Measurements from ENCODE around the gene LRRTM4.
"Not testable (repeated sequence)": the region's sequence is repeated elsewhere in the genome, so short reads cannot be mapped to it uniquely, and the experiment has no call there.

LRRTM4 gene

DNA sequence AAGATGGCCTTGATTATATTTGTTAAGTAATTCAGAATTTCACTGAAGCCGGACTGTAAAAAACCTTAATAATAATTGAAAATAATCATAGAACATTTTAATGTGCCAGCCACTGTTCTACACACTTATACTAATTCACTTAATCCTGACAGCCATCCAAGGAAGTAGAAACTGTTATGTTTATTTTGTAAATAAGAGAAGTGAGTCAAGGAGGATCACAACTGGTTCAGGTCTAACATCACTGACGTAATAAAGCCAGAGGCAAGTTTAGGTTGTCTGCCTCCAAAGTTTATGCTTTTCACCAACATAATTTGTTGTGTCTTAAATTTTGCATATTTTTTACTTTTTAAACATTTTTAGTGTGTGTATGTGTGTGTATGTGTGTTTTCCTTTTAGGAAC is 436.1 kb downstream of the LRRTM4 start:
- no peak for DNase-seq (ENCODE audit: low read depth in 2 of 2)

DNA sequence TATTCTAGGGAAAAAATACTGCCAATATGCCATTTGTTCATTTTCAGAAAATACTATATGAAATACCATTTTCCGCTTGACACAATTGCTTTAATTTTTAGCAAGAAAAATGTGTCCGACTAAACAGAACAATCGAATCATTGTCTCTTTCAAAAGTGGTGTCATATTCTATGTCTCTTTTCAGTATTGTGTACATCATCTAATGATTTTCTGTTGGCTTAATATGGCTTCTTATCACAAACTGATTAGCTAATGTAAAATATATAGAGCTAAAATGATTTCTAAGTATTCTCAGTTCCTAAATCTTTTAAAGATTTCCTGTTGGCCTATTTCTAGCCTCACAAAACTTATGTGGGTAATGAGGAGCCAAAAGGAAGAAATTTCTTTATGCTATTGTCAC is 436.6 kb downstream of the LRRTM4 start:
- no peak for DNase-seq (ENCODE audit: low read depth in 2 of 2)

DNA sequence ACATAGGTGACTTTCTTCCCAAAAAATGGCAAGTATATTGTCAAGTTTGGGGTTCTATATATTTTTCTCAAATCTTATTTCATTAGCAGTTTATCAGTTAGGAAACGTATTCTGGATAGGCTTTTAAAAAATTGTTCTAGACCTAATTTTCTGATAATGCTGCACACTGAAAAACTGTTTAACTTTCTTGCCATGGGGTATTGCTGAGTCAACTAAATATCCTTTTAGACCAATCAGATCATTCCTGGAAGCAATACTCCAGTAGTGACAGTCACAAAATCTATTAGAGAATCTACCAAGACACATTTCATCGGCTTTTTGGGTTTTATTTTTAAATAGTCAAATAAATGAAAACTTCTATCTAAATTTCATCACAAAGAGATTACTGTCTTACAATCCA is 440.6 kb downstream of the LRRTM4 start:
- DNase-seq (ENCODE audit: low read depth in 2 of 2) = no peak

DNA sequence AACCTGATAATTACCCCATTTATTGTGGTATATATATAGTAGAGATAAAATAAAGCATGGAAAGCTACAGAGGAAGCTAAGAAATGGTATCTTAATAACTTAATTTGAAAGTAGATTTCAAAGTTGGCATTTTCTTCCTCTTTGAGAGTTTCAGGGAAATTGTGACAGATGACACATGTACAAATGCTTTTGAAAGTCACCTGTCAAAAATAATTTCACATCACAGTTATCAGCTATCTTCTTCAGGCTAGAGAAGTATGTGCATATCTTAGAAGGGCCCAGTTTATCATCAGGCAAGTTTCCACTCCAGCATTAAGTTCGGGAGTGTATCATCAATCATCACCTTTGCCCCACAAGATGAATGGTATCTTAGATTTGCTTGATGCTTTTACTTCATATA is 457.9 kb downstream of the LRRTM4 start:
- no peak for DNase-seq (ENCODE audit: low read depth in 2 of 2)

DNA sequence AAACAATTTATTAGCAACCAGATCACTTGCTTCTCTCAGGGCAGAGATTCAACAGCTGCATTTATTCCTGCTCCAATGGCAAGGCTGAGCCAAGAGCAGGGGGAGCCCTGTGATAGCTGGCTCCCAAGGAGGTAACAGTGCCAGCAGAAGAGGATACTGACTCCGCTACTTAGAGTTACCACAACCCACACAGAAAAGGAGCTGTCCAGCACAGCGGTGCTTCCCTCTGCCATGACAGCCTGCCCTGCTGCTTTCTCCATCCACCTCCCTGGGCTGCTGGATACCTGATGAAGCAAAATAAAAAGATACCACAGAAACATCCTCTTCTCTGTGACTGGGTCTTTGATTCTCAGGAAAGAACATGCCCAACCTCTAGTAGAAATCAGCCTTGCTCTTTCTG is 467.2 kb downstream of the LRRTM4 start:
- DNase-seq (ENCODE audit: low read depth in 2 of 2) = no peak

DNA sequence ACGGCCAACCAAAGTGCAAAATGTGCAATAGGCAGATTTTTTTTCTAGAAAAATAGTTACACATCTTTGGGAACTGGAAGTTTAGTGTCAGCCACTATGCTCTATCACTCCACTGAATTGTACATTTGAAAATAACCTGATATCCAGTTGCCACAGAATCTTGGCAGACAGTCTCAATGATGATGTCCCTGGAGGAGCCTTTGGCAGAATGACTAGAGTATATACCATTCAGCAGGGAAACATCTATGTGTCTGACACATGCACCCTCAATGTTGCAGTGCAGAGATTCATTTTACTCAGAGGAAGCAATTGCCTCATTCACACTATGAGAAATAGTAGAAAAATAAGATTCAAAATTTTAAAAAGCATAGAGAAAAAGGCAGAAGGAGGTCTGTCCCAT is 475.8 kb downstream of the LRRTM4 start:
- no peak for DNase-seq (ENCODE audit: low read depth in 2 of 2)

DNA sequence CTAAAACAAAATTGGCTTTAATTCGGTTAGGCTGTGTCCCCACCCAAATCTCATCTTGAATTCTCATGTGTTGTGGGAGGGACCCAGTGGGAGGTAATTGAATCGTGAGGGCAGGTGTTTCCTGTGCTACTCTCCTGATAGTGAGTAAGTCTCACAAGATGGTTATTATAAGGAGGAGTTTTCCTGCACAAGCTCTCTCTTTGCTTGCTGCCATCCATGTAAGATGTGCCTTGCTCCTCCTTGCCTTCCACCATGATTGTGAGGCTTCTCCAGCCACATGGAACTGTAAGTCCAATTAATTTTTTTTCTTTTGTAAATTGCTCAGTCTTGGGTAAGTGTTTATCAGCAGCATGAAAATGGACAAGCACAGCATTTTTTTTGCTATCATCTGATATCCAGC is 476.7 kb downstream of the LRRTM4 start:
- not testable (repeated sequence) for DNase-seq (ENCODE audit: low read depth in 2 of 2)

DNA sequence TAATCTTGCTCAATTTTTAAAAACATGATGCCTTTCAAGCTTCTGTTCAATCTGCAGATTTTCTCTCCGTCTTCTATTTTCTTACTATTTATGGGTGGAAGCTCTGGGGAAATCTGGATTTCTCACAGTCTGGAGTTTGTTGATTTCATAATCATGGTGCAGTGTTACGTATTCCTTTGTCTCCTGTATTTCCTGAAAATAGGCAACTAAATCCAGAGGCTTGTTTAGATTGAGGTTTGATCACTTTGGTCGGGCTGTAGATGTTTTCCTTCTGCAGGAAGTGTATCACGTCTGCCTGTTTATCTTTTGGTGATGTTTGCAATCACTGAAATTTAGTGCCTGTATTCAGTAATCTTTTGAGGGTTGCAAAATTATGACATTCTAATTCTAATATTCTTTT is 487.7 kb downstream of the LRRTM4 start:
- DNase-seq (ENCODE audit: low read depth in 2 of 2) = no peak

DNA sequence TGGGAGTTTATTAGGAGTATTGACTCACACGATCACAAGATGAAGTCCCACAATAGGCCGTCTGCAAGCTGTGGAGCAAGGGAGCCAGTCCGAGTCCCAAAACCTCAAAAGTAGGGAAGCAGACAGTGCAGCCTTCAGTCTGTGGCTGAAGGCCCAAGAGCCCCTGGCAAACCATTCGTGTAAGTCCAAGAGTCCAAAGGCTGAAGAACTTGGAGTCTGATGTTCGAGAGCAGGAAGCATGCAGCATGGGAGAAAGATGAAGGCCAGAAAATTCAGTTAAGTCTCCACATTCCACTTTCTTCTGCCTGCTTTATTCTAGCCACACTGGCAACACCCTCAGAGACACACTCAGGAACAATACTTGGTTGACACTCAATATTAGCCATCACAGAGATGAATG is 492.9 kb downstream of the LRRTM4 start:
- DNase-seq (ENCODE audit: low read depth in 2 of 2) = not testable (repeated sequence)

DNA sequence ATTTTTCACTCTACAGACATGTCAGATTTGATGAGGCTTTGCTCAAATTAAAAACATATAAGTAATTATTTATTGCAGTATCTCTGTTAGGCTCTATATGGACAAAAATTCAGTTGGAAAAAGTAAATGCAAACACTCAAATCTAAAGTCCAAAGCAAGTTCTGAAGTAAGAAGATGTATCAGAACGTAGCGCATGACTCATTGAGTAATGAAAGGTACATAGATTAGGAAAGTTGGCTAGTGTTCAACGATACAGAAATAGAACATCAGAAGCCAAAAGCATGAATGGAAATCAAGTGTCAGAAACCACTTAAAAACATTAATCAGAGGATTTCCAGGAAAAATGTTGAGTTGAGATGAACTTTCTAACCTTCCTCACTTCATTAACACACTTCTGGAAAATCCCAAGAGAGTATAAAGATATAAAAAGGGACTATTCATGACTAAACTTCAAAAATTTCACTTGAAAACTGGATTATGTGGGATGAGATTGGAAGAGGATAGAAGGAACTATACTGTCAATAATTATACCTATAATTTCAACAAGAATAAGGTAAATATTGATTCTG is 494.1 kb downstream of the LRRTM4 start:
- DNase-seq (ENCODE audit: low read depth in 2 of 2) = no peak

DNA sequence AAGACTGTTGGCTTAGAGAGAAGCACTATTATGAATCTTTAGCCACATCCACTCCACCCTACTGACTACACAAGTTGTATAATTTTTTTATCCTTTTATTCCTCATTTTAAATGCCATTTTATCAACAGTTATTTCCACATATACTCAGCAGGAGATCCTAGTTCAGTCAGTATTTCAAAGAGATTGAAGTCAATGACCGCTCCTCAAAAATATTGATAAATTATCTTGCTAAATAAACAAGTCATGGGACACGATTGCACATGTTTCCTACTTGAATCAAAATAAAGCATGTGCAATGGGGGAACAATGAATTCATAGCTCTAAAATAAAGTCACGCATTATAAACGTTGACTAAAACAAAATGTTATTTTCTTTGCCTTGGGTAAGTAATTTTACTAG is 496.5 kb downstream of the LRRTM4 start:
- no peak for DNase-seq (ENCODE audit: low read depth in 2 of 2)

DNA sequence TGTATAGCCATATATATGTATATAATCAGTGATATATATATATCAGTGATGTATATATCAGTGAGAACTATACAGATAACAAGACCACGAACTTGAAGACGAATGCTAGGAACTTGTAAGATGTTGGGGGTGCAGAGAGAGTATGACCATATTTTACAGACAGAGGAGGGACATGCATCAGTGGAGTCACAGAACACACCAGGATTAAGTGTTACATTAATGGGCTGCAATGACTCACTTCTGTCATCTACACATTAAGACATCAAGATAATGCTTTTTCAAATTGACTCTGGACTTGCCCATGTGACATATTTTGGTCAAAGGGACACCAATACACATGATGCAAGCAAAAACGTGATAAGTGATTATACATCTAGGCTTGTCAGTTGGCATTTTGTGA is 501.0 kb downstream of the LRRTM4 start:
- no peak for DNase-seq (ENCODE audit: low read depth in 2 of 2)

DNA sequence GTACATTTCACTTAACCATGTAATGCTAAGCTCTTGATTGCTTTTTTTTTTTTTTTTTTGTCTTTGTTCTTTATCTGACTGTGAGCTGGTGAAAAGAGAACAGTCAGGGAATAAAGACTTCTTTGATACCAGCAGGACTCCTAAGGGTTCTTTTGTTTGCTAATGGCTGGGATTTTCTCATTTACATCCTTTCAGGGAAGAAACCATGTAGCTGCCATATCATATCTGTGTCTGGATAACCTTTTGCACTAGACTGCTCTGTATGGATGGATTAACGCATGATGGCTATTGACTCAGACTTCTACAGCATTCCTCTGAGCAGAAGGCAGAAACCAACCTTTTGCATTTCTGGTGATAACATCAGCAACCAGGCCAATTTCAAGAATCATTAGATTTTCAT is 504.0 kb downstream of the LRRTM4 start:
- DNase-seq (ENCODE audit: low read depth in 2 of 2) = no peak

DNA sequence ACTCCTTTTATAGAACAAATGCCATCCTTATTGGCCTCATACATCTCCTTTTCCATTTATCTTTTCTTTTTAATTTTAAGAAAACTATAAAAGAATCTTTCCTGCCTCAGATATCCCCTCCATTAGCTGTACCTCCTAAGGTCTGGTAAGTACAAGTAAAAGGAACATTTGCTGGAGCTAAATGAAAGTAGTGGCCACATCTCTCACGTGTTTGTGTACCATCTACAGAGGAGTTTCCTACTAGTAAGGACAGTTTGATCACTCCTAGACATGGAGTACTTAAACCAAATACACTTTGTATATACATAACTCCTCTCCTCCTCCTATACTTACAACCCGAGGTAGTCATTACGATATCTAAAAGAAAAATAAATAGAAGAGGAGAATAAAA is 504.8 kb downstream of the LRRTM4 start:
- DNase-seq (ENCODE audit: low read depth in 2 of 2) = no peak

DNA sequence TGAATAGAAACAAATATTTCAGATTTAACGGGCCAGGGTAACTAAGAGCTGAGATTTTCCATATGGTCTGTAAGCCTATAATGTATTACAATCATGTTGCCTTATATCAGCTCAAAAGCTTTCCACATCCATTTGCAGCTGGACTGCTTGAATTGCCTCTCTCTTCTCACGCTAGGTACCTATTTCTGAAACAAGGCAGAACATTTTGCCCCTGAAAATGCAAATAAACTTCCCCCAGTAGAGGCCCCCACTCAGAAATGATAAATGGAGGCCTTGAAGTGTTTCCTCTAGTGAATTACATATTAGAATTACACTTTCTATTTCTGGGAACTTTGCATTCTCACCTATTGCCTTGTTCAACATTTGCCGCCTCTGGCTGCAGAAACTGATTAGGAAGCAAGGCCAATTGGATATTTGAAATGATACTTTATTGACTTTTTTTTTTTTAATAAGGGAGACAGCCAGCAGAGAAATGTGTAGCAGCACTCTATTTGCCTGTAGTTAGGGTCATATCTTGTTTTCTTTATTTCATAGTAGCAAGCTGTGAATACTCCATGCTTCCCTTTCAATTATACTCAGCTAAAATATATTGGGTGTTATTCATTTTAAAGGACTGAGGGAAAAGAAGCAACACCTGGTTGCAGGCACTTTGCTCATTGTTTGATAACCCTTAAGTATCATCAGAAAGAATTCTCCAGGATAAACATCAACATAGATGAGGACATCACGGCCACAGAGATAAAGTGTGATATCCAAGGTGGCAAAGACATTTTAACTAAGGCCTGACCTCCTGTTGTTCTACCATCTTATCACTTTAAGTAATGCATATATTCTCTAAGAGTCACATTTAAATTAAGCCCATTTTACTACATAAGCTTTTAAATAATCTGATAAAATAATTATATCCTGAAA is 505.5 kb downstream of the LRRTM4 start:
- DNase-seq (ENCODE audit: low read depth in 2 of 2) = no peak

DNA sequence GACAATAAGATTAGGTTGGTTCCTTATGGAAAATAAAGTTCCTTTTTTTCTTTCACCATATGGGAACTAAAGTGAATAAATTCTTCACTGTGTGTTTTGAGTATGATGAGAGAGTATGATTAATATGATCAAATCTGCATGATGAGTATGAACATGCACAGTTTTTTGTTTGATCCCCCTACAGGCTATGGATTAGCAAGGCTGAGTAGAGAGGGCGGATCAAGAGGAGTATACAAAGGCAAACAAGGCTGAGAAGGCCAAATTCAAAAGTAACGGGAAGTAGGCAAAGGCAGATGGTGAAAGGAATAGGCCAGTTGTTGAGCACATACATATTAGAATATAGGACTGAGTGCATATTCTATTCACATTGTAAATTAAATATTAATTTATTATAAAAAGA is 508.2 kb downstream of the LRRTM4 start:
- no peak for DNase-seq (ENCODE audit: low read depth in 2 of 2)

DNA sequence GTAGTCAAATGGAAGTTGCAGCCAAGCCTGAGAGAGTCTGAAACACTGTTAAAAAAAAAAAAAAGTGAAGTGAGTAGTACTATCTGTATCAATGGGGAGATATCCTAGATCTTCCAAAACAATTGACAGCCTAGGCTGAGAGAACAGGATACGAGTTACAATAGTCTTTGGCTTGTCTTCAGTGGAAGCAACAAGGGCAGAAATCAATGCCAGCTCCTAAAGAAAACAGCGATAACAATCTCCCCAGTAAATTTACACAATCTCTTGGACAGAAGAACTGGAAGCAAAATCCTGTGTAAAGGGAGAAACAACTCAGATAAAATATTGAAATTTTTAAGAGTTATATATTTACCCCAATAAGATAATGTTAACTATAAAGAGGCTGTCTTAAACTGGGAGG is 508.7 kb downstream of the LRRTM4 start:
- no peak for DNase-seq (ENCODE audit: low read depth in 2 of 2)

DNA sequence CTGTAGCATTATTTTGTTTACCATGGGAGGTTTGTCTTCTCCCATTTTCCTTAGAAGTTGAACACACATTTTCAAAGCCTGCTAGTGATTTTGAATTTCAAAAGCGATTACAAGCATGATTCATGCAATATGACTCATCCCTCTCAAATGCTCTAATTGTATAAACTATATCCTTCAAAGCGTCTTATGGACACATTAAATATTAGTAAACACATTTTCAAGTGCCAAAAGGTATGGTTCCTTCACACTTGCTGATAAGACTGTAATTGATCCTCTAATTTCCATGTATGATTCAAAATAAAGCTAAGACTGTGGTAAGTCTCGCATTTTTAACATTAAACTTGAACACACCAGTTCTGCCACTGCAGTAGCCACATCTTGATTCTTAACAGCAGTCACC is 512.9 kb downstream of the LRRTM4 start:
- DNase-seq (ENCODE audit: low read depth in 2 of 2) = no peak

DNA sequence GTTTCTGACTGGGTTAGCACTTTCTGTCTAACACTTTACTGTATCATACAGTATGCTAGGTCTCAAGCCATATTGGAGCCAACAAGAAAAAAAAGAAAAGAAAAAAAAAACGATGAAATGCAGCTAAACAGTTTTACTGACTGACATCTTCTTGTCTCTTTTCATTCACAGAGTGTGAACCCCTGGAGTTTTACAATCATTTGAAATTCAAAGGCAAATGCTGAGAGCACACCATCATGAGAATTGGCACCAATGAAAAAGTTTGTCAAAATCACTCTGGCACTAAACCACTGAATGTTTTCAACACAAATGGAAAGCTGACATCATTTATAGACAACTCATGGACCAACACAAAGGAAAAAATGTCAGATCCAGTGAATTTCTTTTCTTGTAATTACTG is 513.3 kb downstream of the LRRTM4 start:
- no peak for DNase-seq (ENCODE audit: low read depth in 2 of 2)

DNA sequence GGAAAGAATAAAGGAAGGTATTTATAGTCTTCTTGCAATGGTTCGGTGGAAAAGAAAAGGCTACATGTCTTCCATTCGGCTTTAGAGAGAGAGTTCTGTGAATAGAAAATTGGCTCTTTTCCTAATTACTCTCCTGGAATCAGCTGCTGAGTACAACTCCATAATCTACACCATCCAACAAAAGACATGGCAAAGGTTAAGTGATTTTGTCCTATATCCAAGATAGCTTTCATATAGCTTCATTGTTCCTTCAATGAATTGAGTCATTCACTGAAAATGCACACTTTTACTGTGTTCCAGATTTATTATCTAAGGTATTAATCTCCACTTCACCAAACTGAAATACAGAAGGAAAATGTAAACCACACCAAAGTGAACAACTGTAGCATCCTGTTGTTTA is 514.5 kb downstream of the LRRTM4 start:
- DNase-seq (ENCODE audit: low read depth in 2 of 2) = no peak

DNA sequence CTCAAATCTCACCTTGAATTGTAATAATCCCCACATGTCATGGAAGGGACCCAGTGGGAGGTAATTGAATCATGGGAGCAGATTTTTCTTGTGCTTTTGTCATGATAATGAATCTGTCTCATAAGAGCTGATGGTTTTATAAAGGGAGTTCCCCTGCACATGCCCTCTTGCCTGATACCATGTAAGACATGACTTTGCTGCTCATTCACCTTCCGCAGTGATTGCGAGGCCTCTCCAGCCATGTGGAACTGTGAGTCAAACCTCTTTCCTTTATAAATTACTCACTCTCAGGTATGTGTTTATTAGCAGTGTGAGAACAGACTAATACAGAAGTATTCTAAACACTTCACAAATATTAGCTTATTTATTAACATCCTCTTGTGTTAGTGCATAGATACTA is 516.7 kb downstream of the LRRTM4 start:
- no peak for DNase-seq (ENCODE audit: low read depth in 2 of 2)

DNA sequence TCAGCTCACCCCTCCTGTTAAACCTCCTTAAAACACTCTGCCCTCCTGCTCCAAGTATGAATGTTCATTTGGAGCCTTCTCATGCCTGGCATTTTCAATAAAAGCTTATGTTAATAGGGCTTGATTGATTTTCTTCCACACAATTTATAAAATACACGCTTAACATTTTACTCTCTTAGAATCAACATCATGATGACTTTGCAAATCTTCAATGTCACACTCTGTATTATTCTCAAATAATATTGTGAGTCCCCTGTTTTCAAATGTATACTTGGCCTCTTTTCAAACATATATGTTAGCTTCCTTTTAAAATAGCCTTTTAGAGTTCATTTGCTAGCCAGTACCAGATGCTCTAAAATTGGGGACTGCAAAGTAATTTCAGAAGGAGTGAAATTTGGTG is 520.3 kb downstream of the LRRTM4 start:
- DNase-seq (ENCODE audit: low read depth in 2 of 2) = no peak

DNA sequence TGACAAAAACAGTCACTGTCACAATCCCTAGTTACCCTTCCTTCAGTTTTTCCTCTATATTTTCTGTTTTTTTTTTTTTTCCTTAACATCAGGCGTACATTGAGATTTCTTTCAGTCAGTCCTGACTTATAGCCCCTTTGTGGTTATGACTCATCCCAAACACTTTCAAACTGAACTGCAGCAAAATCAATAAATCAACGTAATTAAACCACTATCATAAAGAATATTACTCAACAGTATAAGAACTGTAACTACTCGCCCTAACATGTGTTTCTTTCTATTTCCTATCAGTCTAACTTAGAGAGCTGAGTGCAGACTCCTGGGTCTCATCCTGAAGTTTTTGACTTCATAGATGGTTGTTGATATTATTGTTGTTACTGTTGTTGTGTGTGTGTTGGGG is 523.5 kb downstream of the LRRTM4 start:
- DNase-seq (ENCODE audit: low read depth in 2 of 2) = peak; percentile 1 to 17

DNA sequence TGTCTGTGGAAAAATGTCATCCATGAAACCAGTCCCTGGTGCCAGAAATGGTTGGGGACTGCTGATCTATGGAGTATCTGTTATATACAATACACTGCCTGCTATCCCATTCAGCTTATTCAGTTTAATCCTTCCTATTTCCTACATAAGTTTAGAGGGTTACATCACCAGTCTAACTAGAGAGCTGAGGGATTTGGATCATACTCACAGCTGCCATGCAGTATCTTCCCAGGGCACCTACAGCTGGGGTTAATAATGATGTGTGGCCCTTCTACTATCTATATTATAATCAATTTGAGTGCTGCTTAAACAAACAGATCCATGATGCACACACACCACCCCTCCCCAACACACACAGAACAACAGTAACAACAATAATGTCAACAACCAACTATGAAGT is 524.0 kb downstream of the LRRTM4 start:
- no peak for DNase-seq (ENCODE audit: low read depth in 2 of 2)

Data from fibroblast of skin of left biceps (primary cell).